Measurements from ENCODE around the gene SOX1.

SOX1 gene

DNA sequence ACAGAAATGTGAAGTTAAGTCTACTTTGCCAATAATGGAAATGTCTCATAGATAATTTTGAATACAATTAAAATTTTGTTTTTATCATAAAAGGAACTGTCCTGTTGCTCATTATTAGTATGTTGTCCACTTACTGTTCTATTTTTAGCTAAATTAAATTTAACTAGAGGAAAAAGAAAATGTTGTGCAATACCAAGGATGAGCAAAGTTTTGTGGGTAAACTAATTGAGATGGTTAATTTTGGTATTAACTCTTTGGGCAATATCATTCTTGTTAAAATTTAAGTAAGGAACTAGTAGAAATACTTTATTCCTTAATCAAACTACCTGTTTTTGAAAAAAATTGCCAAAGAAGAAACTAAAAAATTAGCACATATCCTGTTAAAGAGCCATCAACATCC, 43.5 kb downstream of the SOX1 start:
- DNase-seq: no peak

DNA sequence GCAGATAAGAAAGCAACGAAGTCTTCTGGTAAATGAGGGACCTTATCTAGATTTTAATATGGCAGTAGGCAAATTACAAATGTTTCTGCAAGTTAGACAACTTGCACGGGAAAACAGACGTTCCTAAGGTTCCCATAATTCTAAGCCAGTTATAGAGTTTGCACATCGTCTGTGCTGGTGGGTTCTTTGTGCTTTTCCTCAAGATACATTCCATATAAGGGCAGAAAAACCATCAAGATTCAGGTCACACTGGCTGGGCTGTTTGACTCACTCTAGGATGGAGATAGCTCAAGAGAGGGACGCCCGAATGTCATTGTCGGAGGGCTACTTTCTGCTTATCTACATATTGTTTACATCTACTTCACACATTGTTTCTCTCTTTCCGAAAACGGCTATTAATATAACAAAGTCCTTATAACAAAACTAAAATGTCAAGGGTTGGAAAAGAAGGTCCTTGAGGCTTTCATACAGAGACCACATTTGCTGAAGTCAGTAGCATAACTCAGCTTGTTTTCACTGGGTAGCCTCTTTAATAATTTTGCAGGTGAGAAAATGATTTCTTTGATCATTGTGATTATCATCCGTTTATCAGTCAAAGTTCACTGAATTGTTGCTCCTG, 44.4 kb downstream of the SOX1 start:
- no peak for DNase-seq

DNA sequence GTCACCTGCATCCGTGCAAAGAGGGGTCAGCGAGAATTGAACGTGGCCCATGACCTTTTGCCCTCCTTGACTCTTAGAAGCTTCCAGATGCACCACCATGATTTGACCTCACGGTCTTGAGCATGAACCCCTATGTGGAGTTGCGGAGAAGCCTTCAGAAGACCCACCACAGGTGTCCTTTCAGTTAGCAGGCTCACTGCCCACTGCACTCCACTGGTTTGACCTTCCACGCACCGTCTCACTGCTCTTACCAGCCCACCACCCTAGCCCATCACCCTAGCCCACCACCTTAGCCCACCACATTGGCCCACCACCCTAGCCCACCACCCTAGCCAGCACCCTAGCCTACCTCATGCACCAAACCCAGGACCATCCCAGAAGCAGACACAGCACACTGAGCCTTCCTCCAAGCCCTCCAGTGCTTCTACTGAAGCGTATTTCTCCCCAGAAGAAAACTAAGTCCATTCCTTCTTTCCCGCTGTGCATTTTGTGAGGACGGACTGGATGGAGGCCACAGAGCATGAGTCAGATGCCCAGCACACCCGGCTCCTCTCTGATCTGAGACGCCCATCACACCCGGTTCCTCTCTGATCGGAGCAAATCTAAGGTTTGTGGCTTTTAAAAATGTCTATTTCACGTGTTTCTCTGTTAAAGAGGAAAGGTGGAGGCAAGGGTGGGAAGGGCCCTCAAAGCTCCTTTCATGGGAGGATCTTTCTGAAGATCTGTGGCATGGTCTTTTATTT, 45.8 kb downstream of the SOX1 start:
- DNase-seq: no peak

DNA sequence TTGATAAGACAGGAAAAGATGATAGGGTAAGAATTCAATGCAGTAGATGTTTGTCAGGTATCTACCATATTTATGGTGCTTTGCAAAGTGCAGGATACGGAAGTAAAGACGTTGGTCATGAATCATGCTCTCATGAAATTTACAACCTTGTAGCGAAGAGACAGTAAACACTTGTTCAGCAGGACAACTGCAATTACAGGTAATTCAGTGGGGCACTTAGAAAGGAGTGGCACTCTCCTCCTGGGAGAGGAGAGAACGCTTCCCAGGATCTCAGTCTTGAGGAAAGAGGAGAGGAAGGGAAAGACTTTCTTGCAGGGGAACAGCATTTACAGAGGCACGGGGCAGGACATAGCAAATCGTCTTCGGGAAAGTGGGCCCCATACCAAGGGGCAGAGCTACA, 46.4 kb downstream of the SOX1 start:
- no peak for DNase-seq

DNA sequence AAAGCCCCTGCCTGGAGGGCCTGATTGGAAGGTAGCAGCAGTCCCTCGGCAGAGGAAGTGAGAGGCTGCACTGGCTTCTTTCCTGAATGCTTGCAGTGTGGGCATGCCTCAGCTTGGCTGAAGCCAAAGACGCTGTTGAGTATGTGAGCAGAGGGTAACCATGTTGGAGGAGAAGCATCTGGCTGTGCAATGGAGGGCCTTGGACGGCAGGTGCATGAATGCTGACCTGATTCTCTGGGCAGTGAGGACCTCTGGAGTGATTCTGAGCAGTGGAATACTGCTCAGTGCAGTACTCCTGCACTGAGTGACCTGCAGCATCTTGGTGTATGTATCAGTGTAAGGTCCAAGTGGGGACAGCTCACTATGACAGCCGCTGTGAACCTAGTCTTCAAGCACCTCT, 46.9 kb downstream of the SOX1 start:
- no peak for DNase-seq

DNA sequence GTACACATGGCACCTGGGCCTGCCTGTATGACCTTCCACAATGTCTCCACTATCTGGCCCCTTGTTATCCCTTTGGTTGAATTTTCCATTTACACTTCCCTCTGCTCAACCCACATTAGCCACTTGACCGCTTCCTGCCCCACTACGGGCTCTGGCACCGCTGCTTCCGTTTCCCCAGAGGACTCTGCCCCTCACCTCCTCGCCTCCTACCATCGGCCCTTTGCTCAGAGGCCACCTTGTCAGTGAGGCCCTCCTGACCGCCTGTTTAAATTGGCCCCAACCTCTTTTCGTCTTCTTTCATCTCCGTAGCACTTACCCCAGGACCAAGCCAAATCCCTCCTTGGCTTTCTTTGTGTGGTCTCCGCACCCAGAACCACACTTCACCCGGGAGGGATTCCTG, 47.4 kb downstream of the SOX1 start:
- no peak for DNase-seq

DNA sequence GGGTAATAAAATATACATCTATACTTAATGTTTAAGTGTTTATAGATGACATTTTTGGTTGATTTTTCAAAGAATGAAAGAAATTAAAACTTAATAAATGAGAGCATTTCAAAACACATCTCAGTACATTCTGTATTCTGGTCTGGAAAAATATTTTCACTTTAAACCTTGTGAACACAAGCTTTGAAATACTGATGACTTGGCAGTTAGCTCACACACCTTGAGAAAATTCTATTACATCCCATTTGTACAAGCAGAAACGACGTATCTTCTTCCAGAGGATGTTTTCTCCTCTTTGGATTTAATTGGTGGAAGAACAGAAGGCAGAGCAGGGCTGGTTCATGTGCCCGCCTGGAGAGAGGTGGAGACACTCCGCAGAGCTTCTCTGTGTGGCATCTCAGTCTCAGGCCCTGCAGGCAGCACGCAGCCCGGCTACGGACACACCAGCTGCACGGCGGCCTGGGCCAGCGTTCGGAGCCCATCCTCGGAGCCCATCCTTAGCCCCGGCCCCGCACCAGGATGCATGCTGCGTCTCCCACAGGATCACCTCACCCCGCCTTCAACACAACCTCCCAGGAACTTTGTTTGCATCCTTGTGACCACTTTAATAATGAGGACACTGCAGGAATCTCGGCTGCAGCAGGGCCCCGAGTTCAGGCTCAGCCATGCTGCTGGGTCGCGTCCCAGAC, 48.6 kb downstream of the SOX1 start:
- DNase-seq: no peak

DNA sequence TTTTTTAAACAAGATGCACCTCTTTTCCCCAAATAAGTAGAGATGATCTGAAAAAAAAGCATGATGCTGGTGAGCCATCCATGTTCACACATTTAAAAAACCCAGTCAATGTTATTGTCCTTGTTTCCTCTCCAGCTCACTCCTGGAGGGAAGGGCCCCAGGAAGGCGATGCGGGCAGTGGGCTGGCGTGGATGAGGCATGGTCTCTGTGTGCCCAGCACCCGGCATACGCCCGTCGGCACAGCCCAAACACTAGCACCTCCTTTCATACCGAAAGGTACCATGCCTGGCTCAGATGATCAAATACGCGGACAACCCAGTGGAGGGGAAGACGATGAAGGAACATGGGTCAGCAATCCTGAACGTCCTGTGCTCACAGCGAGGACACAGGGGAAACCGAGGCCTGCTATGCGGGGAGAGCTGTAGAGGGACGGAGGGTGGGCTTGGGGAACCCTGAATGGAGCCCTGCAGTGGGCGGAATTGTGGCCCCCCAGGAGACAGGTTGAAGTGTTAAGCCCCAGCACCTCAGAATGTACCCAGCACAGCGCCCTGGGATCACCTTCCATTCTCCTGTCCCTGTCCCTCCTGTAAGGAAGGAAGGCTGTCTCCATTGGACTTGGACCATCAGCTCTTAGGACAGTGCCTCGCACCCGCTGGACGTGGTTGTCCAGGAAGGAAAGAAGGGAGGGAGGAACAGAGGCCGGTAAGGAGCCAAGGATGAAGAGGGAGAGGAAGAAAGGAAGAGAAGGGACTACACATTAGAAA, 49.4 kb downstream of the SOX1 start:
- no peak for DNase-seq

DNA sequence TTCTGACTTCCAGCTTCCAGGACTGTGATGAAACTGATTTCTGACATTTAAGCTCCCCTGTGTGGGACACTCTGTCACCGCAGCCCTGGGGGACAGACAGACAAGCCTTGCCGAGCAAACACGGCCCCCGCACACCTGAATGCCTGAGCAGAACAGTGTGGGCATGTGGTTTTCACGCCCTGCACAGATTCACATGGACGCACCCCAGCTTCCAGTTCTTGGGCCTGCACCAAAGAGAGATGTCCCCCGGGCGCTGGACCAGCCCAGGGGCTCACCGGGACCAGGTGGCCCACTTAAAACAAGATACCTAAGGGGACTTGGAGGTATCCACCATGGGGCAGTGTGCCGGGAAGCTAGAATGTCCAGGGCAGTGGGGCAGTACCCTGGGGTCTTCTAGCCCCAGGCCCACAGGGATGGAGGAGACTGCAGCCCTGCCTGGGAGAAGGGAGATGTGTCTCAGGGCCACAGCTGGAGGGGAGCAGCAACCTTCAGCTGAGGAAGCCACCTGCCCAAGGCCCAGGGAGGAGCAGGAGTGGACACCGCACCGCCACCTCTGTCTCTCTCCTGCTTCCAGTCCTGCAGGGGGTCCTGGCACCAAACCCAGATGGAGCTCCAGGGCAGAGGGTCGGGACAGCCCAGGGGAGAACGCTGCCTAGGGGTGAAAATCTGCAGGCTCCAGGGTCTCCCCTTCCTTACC, 50.5 kb downstream of the SOX1 start:
- no peak for DNase-seq

DNA sequence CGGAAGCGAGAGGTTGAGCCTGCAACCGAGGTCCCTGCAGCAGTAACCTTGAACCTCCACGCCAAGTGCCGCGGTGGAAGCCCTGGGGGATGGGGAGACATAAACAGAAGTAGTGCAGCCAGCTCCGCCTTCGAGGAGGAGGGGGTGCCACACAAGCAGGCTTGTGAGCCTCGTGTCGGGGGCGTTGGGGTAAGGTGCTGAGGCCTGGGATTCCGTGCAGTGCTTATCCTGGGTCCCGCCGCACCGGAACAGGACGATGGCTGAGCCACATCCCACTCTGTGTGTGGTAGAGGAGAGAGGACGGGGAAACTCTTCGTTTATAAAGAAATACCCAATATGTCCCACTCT, 51.0 kb downstream of the SOX1 start:
- DNase-seq: no peak

DNA sequence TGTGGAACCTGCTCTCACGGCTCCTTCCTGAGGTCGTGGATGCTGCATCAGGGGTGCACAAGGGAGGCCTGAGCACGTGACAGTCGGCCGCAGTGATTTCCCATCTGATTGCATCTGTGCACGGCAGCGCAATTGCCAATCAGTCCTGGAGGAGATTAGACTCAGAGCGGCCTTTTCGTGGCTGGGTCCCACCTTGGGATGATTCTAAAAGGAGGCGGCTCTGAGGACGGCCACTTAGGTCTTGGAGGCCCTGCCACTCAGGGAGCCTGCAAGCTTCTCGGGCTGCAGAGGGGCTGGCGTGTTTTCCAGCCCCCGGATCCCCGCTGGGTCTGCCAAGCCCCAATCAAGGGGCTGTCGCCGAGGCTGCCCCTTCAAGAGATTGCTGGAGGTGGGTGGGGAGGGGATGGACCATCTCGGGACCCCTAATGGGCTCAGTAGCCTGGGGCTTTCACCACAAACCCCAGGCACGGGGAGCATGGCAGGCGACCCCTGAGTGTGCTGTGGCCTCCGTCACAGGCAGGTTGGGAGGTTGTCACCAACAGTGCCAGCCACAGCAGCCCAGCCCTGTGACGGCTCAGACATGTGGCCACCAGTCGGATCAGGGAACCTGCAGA, 51.6 kb downstream of the SOX1 start:
- no peak for DNase-seq

DNA sequence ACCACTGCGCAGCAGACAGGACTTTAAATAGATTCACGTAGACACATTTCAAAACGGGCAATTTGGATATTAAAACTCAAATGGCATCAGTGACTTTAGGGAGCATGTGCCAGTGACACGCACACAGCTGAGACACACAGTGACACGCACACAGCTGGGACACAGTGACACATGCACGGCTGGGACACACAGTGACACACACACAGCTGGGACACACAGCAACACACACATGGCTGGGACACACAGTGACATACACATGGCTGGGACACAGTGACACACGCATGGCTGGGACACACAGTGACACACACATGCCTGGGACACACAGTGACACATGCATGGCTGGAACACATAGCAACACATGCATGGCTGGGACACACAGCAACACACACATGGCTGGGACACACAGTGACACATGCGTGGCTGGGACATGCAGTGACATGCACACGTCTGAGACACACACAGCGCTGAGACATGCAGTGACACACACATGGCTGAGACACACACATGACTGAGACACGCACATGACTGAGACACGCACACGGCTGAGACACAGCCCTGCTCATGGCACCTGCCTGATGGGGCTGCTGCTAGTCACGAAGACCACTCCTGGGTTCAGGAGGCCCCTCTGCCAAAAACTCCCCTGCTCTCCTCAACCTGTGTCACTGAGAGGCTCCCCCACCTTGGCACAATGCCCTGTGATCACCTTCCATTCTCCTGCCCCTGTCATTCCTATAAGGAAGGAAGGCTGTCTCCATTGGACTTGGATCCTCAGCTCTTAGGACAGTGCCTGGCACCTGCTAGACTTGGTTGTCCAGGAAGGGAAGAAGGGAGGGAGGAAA, 52.5 kb downstream of the SOX1 start:
- DNase-seq: no peak

DNA sequence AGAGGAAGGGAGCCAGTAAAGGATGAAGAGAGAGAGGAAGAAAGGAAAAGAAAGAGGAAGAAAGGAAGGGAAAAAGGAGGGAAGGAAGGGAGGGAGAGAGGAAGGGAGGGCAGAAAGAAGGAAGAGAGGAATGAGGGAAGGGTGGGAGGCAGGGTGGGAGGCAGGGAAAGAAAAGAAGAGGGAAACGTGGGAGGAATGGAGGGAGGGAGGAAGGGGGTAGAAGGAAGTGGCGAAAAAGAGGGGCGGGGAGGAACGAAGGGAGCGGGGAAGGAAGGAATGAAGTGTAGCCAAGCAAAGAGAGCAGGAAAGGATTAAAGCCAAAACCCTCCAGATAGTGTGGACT, 53.1 kb downstream of the SOX1 start:
- DNase-seq: no peak

Data from hematopoietic multipotent progenitor cell treated with erythropoietin and hydrocortisone succinate and interleukin-3 and kit ligand, for 4 days (in vitro differentiated cells).